NCI-H1105 treated with DMSO at 0.1 percent for 48 hours (cell line): Measurements from ENCODE around the gene NTF3.

ENCODE experiments used
- DNase-seq: peaks from one replicate; lab custom pipeline; 2025; lab: John Stamatoyannopoulos, UW

The NTF3 gene

DNA sequence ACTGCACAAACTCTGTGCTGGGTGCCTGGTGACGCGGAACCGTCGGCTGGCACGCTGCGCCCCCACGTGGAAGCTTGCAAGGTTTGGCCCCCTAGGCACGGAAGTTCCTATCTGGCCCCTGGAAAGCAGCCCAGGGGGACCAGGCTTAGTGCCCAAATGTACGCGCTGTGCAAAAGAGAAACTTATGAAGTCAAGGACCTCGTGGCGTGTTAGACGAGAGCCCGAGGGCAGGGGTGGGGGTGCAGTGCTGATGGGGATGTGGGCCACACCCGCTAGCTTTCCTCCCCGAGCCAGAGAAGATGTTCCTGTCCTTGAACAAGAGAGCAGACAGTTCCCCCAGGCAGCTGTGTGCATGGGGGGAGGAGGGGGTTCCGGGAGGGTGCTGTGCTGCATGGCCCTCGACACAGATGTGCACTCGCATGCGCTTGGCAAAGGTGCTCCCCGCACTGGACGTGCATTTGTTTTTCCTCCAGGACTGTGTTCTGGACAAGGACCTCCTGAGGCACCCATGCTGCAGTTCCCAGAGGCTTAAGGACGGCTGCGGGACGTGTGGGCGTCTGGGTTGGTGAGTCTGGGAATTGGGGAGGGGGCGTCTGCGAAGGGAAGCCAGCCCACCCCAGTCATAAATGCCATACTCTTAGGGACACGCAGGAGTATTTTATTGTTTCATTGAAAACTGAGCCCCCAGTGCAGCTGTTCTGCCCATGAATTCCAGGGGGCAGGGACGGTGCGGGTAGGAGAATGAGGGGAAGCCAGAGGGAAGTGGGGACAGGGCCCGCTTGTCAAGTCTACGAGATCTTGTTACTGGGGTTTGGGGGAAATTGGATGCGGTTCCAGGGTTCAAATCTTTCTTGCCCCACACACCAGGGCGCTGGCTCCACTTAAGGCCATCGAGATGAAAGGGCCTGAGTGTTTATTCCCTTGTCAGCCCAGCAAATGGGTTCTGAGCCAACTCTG, 80.0 kb downstream of the NTF3 start:
- no peak for DNase-seq

DNA sequence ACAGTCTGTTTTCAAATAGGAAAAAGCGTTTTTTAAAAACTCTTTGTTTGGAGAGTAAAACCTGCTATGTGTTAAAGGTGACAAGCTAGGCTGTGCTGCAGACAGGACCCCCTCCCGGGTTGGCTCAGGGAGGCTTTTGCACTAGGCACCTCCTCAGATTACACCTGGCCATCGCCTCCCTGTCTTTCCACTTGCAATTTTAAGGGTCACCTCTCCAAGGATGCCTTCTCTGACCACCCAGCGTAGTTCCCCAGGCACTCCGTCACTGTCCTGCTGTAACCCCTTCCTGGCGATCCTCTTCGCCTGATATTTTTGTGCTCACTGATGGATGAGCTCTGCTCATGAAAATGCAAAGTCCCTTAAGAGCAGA, 80.7 kb downstream of the NTF3 start:
- DNase-seq = no peak

DNA sequence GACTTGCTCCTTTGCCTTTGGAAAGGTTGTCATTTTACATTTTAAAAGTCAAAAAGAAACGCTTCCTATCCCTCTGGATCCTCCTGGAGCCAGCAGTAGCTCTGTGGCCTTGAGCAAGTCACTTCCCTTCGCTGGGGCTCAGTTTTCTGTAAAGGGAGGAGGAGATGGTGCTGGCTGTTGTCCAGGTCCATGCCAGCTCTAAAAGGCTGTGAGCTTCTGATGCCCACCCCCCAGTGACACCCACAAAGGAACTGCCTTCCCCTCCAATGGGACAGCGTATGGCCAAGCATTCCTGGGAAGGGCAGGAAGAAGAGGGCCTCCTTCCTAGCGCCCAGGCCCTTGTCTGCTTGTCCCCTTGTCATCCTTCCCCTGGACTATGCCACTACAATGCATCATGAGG, 81.5 kb downstream of the NTF3 start:
- no peak for DNase-seq

DNA sequence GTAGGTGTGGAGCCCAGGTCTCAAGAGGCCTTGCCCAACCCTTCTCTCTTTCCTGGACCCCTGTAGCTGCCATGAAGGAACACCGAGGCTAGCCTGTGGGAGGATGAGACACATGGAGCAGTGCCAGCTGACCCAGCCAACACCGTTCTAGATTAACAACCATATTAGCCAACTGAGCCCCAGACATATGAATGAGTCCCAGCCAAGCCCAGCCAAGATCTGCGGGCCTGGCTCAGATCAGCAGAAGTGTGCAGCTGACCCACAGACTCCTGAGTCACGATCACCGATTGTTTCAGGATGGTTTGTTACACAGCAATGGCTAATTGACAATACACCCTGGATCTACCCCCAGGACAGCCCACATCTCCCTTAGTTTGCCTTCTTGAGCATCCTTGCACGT, 82.1 kb downstream of the NTF3 start:
- DNase-seq = no peak

DNA sequence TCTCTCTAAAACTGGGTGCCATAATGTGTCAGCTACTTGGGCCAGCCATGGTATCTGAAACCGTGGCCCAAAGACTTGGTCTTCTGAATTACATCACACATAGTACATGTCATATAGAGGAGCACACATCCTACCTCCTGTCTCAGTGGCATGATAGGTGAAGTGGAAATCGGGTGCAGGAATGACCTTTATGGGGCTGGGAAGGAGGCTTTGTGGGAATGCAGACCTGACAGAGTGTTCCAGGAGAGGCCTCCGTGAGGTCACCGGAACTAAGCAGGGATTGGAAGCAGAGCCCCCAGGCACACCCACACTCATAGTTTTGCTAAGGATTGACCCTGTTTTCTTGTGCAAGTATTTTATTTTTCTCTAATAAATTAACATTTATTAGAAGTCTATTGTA, 82.6 kb downstream of the NTF3 start:
- no peak for DNase-seq

DNA sequence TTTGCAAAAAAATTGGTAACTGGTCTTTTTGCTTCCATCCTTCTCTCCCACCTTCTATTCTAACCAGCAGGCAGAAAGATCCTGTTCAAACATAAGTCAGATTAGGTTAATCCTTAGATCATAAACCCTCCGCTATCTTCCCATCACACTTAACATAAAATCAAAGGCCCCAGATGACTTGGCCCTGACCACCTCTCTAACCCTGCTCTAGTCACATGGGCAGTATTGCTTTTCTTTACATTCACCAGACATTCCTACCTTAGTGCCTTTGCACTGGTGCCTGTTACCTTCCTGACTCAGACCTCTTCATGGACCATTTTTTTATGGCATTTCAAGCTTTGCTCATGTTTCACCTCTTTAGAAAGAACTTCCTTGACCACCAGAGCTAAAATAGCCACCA, 83.5 kb downstream of the NTF3 start:
- no peak for DNase-seq

DNA sequence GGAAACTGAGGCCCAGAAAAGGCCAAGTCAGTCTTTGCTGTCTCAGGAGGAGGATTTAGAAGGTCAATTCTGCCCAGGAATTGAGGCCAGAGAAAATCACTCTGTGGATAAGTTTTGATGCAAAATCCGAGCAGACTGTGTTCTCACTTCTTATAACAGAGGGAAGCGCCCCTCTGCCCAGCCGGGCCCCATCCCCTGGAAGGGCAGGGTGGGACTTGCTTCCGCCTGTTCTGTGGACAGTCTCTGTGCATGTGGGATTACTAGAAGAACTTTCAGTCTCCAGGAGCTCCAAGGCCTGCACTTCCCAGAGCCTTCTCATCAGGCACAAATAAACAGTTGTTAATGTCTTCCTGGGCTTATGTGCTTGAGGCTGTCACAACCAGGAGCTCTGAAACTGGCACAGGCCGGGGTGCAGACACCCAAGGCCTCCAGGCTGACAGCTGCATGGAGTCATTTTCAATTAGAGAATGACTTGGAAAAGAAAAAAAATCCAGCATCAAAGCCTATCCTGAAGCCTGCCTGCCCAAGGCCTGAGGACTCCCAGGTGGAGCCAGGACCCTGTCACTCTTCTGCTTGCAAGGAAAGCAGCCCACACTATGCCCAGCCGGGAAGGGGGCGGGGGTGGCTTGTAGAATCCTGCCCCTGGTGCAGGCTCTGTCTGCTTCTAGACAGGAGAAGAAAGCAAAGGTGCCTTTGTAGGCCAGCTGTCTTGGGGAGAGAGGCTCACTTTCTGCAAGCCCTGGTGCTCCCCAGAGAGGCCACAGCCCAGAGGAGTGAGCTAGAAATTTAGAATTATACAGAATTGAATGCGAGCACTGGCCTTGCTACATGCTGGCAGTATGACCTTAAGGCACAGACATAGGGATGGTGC, 84.7 kb downstream of the NTF3 start:
- no peak for DNase-seq

DNA sequence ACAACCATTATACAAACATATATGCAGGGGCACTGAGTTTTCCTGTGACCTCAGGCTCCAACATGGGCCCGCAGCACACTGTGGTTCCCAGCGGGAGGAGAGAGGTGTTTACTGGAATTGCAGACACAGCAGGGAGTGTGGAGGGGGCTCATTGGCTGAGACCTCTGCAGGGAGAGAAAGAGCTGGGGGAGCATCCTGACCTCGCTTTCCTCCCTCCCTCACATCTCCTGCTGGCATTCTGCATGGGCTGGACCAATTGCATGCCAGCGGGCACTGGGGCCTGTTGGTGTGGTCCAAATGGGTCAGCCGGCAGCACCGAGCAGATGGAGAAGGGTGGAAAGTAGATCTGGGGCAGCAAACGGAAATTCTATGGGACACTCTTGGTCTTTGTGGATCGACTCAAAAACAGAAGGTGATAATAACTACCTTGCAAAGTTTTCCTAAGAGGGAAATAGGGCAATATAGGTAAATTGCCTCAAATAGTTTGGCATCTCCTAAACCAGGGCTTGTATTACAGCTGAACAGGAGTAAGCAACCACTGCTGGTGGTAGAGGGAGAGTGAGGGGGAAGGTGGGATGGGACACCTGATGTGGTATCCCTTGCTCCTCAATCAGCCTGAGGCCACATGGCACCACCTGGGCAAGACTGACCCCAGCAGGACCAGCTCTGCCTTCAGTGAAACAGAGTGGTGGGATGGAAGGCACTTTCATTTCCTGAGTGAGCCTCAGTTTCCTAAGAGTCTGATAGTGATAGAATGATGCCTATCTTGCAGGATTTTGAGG, 86.9 kb downstream of the NTF3 start:
- DNase-seq = no peak

DNA sequence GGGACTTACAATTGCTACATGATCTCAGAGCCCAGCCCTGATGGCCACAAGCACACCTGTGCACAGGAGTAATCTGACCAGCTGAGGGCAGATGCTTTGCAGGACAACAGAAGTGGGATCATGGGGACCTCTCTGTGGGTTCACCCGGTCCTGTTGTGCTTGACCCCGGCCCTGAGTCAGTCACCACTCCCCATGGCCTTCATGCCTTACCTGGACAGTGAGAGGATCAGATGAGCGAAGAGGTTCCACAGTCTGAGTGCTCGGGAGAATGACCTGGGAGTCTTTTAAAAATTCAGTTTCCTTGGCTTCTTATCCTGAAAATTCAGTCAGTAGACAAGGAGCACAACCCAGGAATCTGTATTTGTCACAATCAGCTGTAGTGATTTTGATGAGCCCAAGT, 88.1 kb downstream of the NTF3 start:
- DNase-seq = no peak

DNA sequence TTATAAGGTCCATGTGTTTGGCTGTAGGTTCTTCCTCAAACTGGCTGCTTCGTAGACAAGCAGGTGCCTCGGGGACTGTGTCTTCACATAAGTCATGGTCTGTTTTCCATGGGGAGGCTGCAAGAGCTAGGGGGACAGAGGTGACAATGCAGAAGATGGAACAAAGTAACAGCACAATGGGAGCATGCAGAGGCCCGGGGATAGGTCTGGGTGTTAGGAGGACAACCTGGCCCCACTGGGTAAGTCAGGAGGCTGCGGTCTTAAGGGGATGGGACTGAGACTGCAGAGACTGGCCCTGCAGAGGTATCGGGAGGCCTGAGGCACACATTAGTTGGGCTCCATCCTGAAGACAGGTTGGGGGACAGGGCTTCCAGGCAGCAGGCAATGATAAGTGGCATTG, 88.9 kb downstream of the NTF3 start:
- no peak for DNase-seq

DNA sequence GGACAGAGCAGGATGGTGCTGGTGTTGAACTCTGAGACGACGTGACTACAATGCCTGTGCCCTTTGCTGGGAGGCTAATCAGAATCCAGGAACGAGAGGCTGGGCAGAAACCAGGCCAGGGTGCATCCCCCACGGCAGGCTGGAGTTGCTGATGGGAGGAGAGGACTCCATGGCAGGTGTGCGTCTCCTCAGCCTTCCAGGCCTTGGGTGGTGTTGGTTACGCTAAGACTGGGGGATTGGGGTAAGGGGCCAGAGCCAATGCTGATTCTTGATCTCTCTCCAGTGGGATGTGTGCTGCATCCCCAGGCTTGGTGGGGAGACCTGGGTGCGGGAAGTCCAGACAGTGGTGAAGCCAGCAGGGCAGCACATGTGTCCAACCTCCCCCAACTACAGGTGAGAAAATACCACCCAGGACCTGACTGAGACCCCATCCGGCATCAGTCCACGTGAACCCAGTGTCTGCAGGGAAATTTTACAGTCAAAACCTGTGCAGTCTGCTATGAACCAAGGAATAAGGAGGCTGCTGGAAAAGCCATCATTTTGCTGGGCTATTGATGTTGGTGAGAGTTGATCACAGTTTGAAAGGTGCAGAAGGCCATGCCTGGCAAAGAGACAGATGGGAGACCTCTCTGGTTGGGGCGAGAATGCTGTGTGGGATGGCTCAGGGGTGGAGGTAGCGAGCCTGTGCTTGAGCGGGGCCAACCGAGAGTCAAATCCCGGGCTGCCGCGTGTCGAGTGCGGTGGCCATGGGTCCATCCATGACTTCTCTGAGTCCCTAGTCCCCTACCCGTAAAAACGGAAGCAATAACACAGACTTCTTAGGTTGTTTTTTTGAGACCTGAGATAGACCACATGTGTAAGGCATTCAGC, 89.8 kb downstream of the NTF3 start:
- DNase-seq = no peak

DNA sequence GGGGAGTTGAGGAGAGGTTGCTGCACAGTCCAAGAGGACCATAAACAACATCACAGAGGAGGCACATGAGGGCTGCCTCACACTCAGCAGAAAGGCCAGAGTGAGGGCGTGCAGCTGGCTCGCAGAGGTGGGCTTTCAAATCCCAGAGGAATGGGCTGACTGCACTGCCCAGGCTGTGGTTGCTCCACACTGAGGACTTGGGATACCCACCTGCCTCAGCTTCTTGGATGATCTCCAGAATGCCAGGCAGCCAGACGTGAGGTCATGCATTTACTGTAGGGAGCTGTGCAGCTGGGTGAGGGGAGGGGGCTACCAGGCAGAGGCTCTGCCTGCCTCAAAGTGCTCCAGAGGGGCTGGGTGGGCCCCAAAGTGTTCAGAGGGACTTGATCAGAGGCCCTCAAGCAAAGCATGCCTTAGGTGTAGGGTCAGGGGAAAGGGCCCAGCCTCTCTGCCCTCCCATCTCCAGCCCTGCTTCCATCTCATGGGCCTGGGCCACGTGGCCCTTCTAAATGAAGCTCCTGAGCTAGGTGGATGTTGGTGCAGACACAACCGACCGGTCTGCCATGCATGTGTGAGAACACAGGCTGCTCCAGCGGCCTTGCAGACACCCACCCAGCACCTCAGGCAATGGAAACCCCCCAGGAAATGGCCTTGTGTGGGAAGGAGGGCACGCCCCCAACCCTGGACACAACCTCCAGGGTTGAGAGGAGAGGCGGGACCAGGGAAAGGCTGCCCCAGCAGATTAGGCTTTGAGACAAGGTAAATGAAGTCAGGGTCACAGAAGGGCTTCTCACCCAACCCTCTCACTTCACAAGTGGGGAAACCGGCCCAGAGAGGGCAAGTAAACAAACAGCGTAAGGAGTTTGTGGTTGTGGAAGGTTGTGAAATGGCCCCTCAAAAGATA, 90.8 kb downstream of the NTF3 start:
- peak; percentile 28 for DNase-seq

DNA sequence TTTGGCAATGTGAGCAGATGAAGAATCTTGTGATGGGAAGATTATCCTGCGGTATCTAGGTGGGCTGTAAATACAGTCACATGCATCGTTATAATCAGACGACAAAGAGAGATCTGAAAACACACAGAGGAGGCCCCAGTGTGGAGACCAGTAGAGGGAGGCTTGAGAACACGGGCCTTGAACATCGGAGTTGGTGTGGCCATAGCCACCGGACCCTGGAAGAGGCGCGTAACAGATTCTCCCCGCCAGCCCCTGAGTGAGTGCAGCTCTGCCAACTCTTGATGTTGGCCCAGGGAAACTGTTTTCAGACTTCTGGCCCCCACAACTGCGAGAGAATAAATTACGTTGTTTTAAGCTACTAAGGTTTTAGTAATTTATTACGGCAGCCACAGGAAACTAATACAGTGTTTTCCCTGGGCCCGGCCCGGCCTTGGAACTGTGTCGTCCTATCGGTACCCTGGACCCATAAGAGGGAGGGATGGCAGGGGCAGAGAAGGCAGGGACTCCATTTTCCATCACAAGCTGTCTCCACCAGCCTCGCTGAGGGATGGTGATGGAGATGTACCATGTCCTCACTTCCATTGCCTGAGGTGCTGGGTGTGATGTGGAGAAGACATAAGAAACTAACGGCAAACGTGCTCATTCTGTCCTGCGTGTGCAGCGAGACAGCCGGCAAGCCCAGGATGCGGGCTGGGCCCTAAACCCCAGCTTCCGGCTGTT, 91.6 kb downstream of the NTF3 start:
- no peak for DNase-seq

DNA sequence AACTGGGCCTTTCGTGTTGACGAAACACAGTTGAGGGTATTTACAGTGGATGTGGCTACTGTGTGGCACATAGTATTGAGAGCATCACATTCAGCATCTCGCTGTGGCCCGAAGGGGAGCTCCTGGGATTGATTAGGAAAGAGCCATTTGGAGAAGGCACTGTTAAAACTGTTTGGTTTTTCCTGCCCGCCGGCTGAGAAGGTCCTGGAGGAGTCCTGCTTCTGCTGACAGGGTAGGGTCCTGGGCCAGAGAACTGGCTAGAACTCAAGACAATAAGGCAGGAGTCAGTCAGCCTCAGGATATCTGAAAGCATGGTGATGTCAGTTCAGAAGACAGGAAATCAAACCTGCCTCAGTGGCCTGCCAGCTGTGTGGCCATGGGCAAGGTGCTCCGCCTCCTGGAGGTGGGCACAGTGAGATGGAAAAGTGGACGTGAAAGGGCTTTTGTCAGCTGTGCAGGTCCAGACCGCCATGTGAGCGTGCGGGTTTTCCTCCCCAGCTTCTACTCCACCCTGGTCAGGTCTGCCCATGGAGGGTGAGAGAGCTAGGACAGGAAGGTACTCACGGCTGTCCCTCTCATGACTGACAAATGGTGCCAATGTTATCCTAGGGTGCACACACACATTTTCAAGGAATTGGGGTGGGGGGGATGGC, 92.3 kb downstream of the NTF3 start:
- no peak for DNase-seq

DNA sequence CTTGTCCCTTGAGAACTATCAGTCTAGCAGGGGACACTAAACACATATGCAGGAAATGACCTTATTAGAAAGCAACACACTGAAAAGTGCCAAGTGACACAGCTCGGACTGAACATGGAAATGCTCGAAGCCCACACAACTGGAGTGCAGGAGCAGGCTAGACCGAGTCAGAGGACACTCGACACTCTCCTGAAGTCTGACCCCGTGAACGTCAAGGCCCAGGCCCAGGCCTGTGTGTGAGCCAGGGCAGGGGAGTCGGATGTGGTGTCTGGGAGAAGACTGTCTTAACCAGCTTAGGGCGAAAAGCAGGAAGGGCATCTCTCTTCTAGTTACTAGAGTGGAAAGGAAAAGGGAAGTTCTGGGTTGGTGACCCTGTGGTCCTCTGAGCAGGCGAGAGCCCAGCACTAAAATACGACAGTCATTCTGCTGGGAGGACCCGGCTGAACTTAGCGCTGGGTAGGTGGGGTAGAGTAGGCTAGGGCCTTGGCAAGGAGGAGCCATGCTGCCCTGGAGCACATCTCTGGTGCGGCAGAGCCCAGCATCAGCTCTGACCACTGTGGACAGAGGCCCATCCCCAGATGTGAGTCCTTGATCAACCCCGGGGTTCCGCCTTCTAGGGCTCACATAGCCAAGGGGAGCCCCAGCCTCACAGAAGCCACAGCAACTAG, 93.0 kb downstream of the NTF3 start:
- no peak for DNase-seq

DNA sequence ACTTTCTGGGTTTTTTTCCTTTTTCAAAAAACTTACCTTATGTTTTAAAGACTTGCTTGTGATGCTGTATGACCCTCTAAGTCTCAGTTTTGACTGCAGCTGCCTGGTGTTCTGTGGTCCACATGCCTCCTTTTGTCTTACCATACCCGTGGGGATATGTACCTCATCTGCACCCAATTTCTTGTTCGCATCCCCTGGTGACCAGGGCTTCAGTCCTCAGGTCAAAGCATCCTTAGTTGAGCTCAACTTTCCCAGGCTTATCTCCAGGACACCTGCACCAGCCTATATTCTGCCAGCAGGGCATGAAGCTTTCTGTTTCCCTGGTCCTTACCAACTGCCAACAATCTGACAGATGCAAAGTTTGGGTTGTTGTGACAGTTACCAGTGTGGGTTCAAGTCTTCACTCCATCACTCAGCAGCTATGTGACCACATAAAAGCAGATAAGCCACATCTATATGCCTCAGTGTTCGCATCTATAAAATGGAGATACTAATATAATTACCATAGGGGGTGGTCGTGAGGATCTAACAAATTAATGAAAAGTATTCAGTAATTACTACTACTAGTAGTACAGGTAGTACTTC, 94.0 kb downstream of the NTF3 start:
- DNase-seq = no peak

DNA sequence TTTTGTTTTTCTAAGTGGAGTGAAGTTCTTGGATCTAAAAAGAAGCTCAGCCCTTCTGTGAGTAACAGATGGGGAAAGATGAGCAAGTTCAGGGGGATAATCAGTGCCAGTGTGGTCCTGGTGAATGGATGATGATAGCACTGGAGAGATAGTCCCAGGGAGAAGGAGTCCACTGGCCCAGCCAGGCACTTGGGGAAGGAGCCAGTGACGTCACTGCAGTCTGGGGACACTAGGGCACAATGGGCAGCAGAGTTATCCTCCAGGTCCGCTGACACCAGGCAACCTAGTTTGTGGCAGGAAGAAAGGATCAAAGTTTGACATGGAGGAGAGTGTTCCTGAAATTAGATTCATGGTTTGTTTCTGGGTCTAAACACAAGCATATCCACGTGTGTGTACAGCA, 101.5 kb downstream of the NTF3 start:
- DNase-seq = no peak
